Lower leg skin (tissue), 3 donors: ENCODE measurements around the gene SPACA4.

ENCODE experiments used
- CTCF ChIP-seq, 3 donors: fragments of 450-650 bp; IDR thresholded peaks; one replicate each; pipeline ENCODE4 v1.5.1; 2016; ENCODE audit warnings: antibody characterized with exemption in 3 of 3, mild to moderate bottlenecking in 3 of 3, moderate library complexity in 2 of 3
- POLR2A ChIP-seq, 2 donors: fragments of 450-650 bp; IDR thresholded peaks; one replicate each; pipeline ENCODE4 v1.6.1; 2016 to 2017; ENCODE audit warnings: antibody characterized with exemption in 2 of 2, mild to moderate bottlenecking in 1 of 2, moderate library complexity in 1 of 2

GRCh38 chr19:48618278-48618915, 11.9 kb downstream of the SPACA4 start:
- TF ChIP-seq CTCF (IDR thresholded peaks at IDR 0.05) (no peak), POLR2A (IDR thresholded peaks at IDR 0.05) (no peak)
